Smooth muscle cell (in vitro differentiated cells): ENCODE results near the gene UGDH. TPM values are rescaled to one million over a fixed set of nuclear protein-coding genes. Genes with fewer than 3 reads are reported as not detected.

Experiments used
- DNase-seq: peaks from one replicate; lab custom pipeline; 2025; ENCODE audit not compliant: unreplicated experiment; lab: John Stamatoyannopoulos, UW
- H2AFZ ChIP-seq: fragments of 200-600 bp; sonication (generic); 2 replicates; pipeline ENCODE4 v1.6.0; 2016; ENCODE audit warnings: antibody characterized with exemption, low read depth, mild to moderate bottlenecking
- H3F3A ChIP-seq: fragments of 200-600 bp; sonication (generic); 2 replicates; pipeline ENCODE4 v1.6.0; 2017; ENCODE audit warnings: antibody characterized with exemption, low read depth
- H3K27ac ChIP-seq: fragments of 200-600 bp; sonication (generic); 2 replicates; pipeline ENCODE4 v1.5.1; 2016; ENCODE audit warnings: low read depth, mild to moderate bottlenecking
- H3K27me3 ChIP-seq: fragments of 200-600 bp; sonication (generic); 2 replicates; pipeline ENCODE4 v1.6.1; 2016; ENCODE audit warnings: low read depth, mild to moderate bottlenecking
- H3K36me3 ChIP-seq: fragments of 200-600 bp; sonication (generic); 2 replicates; pipeline ENCODE4 v1.5.1; 2016; ENCODE audit warnings: low read depth
- H3K4me1 ChIP-seq: fragments of 200-600 bp; sonication (generic); 2 replicates; pipeline ENCODE4 v1.5.1; 2016; ENCODE audit warnings: low read depth
- H3K4me2 ChIP-seq: fragments of 200-600 bp; sonication (generic); 2 replicates; pipeline ENCODE4 v1.6.0; 2016; ENCODE audit warnings: mild to moderate bottlenecking
- H3K4me3 ChIP-seq: fragments of 200-600 bp; sonication (generic); 2 replicates; pipeline ENCODE4 v1.5.1; 2016; ENCODE audit warnings: mild to moderate bottlenecking
- H3K79me2 ChIP-seq: fragments of 200-600 bp; sonication (generic); 2 replicates; pipeline ENCODE4 v1.6.0; 2016; ENCODE audit warnings: low read depth, mild to moderate bottlenecking
- H3K9ac ChIP-seq: fragments of 200-600 bp; sonication (generic); 2 replicates; pipeline ENCODE4 v1.6.0; 2016; ENCODE audit warnings: low read depth
- H3K9me3 ChIP-seq: fragments of 200-600 bp; sonication (generic); replicated peaks from 2 replicates; pipeline ENCODE4 v1.5.1; 2016; ENCODE audit warnings: low read depth
- H4K20me1 ChIP-seq: fragments of 200-600 bp; sonication (generic); 2 replicates; pipeline ENCODE4 v1.6.0; 2016; ENCODE audit warnings: low read depth
- CTCF ChIP-seq: fragments of 200-600 bp; sonication (generic); IDR thresholded peaks from 2 replicates; pipeline ENCODE4 v1.5.1; 2017; ENCODE audit warnings: borderline replicate concordance, mild to moderate bottlenecking, antibody characterized with exemption; ENCODE audit not compliant: insufficient read depth, poor library complexity, severe bottlenecking
- WGBS: methylation state at CpG from one replicate; pipeline ENCODE4 v1.1.7; 2016; ENCODE audit warnings: low lambda C conversion rate; 5-methylcytosine and 5-hydroxymethylcytosine counted together
- polyA plus RNA-seq: library from polyadenylated mRNA; unstranded; fragments of >200 nt; fragmentation: Nextera tagmentation; extraction: Ambion mirVana; gene quantifications from 2 replicates; pipeline ENCODE4 v1.2.1, GENCODE V29; 2016
- total RNA-seq: library from RNA; depleted of rRNA; stranded (reverse); fragments of >200 nt; gene quantifications from 2 replicates; pipeline ENCODE4 v1.2.3, GENCODE V29; 2014

The UGDH gene
- total and polyA plus RNA-seq, 2 experiments from 2014 or later: 98.0 to 128 TPM

GRCh38 chr4:39497909-39498726, 29.1 kb downstream of the UGDH start:
- Histone ChIP-seq H3K36me3 (peaks cover 8% of the 10 kb centered on the region), H3K4me3 (no peak overlapping the region), H3K27ac (no peak overlapping the region), H4K20me1 (peaks cover 18% of the 10 kb centered on the region), H2AFZ (no peak overlapping the region), H3K4me1 (no peaks in the 10 kb centered on the region), H3K4me2 (no peak overlapping the region), H3K9ac (no peak overlapping the region), H3F3A (peaks cover 18% of the 10 kb centered on the region), H3K9me3 (no peaks in the 10 kb centered on the region), H3K27me3 (no peaks in the 10 kb centered on the region), H3K79me2 (no peaks in the 10 kb centered on the region)
- WGBS: 98% methylated on average over 1 of the region's 1 CpG
- TF ChIP-seq CTCF: no peak
- DNase-seq: no peak

- 80% methylated on average over 4 of the region's 4 CpGs for WGBS
- DNase-seq: no peak
- Histone ChIP-seq H3K4me3 (no peak overlapping the region), H3K36me3 (peaks cover 7% of the 10 kb centered on the region), H3F3A (peaks cover 11% of the 10 kb centered on the region), H3K27ac (peak overlapping the region; percentile 6), H2AFZ (no peak overlapping the region), H3K79me2 (no peaks in the 10 kb centered on the region), H3K4me2 (no peak overlapping the region), H3K27me3 (no peaks in the 10 kb centered on the region), H3K9ac (no peak overlapping the region), H4K20me1 (no peaks in the 10 kb centered on the region), H3K4me1 (no peaks in the 10 kb centered on the region), H3K9me3 (no peaks in the 10 kb centered on the region)
- no peak for TF ChIP-seq CTCF
These were observed 31.6 kb downstream of the UGDH start for GRCh38 chr4:39495446-39496213.

- Histone ChIP-seq H3K27ac (no peak overlapping the region), H3K4me2 (no peak overlapping the region), H4K20me1 (no peaks in the 10 kb centered on the region), H3K4me3 (no peak overlapping the region), H3K9ac (no peak overlapping the region), H3F3A (peaks cover 7% of the 10 kb centered on the region), H3K36me3 (peaks cover 4% of the 10 kb centered on the region), H3K27me3 (no peaks in the 10 kb centered on the region), H2AFZ (no peak overlapping the region), H3K79me2 (no peaks in the 10 kb centered on the region), H3K9me3 (no peaks in the 10 kb centered on the region), H3K4me1 (no peaks in the 10 kb centered on the region)
- whole genome bisulfite sequencing: 89% methylated on average over 1 of the region's 1 CpG
- no peak for DNase-seq
- TF ChIP-seq CTCF: no peak
These were observed 32.9 kb downstream of the UGDH start for GRCh38 chr4:39494354-39494753.
